Measurements from ENCODE around the gene STK11.

STK11 gene

DNA sequence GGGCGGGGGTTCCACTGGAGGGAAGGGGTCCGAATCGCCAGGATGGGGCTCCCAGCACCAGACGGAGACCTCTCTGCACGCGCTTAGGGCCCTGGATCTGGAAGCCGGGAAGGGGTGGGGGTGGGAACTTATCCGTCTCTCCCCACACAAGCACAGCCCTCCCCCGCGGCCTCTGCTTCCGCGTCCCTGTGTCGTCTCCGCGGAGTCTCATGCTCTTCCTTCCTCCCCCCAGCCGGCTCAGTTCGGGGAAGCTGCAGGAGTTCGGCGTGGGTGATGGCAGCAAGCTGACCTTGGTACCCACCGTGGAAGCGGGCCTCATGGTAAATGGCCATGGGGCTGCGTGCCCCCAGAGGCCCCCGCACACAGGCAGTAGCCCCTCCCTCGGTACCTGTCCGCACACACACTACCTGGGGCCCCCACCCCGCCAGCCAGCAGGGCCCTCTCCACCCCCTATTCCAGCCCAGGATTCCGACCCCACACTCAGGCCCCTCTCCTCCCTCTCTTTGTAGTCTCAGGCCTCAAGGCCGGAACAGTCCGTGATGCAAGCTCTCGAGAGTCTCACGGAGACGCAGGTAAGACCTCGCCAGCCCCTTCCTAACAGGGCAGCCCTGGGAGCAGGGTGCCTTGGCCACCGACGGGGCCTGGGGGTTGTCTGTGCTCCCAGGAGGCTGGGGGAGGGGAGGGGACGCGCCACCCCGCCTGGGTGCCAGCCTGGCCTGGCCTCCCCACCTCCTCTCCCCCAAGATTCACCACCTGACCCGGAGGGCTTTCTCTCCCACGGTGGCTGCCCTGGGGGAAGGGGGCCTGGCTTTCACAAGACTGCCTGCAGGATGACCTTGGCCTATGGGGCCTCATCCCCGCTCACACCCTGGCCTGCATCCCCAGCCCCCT lies 46.0 kb downstream of the STK11 start:
- peak; percentile 85 for DNase-seq

DNA sequence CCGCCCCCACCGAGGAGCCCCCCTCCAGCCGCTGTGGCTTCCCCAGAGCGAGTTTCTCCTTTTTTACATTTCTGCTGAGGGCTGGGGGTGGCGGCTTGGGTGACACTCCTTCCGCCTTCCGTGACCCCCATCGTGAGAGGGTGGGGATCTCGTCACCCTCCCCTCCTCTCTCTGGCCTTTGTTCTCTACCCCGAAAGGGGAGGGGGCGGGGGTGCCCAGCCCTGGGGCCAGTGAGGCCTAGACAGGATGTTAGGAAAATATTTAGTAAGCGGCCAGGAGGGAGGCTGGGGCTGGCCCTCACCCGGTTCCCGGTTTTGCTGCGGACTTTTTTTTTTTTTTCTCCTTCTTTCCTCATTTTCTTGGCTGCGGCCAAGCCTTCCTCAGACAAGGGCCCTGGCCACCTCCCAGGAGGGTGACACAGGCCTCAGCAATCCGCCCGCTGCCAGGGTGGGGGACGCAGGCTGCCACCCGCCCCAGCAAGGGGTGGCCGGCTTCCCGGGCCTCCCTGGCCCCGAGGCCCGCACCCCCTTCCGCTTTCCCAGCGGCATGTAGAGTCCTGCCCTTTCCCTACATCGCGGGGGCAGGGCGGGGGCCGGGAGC lies 46.7 kb downstream of the STK11 start:
- peak; percentile 98 for DNase-seq

DNA sequence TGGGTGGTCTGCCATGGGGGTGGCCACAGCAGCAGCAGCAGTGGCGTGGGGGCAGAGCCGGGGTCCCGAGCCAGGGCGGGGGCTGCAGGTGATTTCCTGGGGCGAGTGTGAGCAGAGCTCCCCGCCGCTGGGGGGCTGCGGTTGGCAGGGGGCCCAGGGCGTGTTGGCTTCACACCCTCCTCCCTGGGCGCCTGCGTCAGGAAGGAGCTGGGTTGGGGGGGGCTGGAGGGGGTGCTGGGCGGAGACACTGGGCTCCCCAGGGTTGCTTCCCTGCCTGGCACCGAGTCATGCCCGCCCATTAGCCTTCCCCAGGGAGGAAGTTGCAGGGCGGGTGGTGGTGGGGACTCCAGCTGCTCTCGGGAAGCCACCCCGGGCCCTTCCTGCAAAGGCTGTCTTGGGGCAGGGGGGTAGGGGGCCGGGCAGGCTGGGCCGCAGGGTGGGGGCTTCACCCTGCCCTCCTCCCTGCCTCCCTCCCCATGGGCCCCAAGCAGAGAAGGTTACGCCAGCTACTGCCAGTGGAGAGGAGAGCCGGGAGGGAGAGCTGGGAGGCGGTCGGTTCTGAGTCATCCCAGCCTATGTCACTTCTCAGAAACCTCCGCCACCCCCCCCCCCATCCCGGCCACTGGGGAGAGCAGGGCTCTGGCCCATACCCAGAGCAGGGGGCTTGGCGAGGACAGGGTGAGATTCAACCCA lies 47.4 kb downstream of the STK11 start:
- peak; percentile 99 for DNase-seq

DNA sequence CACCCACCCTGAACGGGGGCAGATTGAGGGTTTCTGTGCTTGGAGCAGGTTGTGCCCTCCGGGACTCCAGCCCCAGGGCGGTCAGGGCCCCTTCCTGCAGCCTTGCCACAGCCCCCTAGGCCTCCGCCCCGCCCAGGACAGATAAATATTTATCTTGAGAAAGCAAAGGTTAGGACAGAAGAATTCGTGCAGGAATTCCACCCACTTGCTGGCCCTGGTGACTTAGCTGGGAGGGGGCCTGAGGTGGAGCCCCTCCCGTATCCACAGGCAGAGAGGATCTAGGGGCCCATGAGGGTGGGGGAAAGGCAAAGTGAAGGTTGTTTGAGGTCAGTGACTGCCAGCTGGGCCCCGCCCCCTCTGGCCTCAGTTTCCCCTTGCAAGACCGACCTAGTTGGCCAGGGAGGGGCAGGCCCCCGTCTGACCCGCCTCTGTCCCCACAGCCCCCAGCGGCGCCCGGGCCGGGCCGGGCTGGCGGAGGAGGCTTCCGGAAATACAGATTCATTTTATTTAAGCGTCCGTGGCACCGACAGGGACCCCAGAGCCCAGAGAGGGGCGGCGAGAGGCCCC lies 48.0 kb downstream of the STK11 start:
- DNase-seq = no peak

DNA sequence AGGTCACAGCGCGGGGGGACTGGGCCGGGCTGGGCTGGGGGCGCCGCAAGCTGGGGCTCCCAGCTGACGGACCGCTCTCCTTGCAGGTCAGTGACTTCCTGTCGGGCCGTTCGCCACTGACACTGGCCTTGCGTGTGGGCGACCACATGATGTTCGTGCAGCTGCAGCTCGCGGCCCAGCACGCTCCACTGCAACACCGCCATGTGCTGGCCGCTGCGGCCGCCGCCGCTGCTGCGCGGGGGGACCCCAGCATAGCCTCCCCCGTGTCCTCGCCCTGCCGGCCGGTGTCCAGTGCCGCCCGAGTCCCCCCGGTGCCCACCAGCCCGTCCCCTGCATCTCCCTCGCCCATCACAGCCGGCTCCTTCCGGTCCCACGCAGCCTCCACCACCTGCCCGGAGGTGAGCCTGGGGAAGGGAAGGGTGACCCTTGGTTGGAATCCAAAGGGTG lies 48.5 kb downstream of the STK11 start:
- DNase-seq = no peak

DNA sequence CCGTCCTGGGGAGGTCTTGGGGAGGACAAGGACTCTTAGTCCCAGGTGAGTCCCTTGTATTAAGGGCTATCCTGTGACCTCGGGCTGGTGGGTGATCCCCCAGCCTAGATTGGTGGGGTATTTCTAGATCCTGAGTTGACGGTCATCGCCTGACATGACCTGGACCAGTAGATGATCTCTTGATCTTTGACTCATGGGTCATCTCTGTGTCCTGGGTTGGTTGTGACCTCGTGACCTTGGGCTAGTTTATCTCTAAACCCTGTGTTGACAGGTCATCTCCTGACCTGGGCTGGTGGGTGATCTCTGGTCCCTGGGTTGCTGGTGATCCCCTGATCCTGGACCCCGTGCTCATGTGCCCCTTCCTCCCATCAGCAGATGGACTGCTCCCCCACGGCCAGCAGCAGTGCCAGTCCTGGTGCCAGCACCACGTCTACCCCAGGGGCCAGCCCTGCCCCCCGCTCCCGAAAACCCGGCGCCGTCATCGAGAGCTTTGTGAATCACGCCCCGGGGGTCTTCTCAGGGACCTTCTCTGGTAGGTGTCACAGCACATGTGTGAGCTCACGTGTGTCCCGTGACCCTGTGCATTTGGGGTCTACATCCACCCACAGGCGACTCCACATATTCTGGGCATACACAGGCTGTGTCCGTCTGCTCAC lies 49.1 kb downstream of the STK11 start:
- no peak for DNase-seq

DNA sequence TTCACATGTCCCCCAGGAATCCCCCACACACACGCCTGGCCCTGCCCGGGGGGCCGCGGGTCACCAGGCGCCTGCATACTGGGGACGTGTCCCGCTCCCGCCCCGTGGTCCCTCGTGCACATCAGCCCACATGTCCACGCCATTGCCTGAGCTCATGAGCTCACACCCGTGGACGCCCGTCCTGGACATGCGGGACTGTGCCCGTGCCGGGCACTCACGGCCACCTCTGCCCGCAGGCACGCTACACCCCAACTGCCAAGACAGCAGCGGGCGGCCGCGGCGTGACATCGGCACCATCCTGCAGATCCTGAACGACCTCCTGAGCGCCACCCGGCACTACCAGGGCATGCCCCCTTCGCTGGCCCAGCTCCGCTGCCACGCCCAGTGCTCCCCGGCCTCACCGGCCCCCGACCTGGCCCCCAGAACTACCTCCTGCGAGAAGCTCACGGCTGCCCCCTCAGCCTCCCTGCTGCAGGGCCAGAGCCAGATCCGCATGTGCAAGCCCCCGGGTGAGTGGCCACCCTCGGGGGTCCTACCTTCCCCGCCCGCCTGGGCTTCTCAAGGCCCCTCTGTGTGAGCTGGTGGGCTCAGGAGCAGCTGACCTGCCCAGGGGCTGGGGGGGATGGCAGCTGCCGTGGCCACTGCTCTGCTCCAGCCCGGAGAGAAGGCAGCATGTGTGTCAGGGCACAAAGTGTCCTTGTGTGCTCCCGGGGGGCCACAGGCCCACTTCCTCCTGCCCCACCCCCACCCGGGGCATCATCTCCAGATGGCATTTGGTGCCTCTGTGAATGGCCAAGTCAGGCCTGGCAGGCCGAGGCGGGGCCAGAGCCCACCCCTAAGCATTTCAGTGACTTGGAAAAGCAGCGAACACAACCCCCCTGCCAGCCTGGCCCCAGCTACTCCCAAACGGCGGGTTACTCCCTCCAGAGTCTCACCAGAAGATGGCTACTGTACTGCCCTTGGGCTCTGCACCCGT lies 49.9 kb downstream of the STK11 start:
- no peak for DNase-seq

DNA sequence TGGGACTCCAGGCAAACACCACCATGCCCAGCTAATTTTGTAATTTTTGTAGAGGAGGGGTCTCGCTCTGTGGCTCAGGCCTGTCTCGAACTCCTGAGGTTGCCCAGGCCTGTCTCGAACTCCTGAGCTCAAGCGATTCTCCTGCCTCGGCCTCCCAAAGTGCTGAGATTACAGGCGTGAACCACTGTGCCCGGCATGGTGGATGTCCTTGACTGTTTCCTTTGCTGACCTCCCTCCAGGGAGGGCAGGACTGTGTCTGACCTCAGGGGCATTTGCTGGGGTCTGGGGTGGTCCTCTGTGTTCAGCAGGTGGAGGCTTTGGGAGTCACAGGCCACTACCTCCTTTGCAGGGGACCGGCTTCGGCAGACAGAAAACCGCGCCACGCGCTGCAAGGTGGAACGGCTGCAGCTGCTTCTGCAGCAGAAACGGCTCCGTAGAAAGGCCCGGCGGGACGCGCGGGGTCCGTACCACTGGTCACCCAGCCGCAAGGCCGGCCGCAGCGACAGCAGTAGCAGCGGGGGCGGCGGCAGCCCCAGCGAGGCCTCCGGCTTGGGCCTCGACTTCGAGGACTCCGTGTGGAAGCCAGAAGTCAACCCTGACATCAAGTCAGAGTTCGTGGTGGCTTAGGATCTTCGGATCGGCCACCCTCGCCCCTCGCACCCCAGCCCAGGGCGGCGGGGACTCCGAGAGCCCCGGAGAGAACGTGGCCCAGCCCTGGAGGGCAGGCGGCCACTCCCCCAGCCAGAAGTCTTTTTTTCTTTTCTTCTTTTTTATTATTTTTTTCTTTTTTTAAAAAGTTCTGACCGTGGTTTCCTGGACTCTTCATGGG lies 51.3 kb downstream of the STK11 start:
- no peak for DNase-seq

DNA sequence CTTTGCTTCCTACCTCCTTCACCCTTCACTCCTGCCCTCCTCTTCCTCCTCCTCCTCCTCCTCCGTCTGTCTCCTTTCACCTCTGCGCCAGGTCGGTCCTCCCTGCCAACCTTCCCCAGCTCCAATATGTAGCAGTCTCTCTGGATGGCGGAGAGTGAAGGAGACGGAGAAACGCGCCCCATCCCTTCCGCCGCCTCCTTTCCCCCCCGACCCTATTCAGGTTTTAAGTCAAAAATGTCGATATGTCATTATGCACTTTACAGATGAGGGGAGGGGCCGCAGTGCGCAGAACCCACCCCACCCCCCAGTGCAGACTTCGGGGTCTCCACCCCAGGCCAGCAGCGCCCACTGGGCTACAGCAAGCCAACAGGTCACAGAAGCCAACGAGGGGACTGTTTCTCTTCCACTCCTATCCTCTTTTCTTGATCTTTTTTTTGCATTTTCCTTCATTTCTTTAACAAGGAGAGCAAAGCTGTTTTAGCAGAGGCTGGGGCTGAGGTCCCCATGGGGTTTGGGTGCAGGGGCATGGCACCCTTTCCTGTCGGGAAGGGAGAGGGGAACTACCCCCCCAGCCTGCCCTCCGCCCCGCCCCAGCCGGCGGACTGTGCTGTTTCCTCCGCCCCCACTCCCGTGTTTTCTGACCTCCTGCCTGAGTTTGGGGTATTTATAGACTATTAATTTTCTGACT lies 52.0 kb downstream of the STK11 start:
- no peak for DNase-seq

DNA sequence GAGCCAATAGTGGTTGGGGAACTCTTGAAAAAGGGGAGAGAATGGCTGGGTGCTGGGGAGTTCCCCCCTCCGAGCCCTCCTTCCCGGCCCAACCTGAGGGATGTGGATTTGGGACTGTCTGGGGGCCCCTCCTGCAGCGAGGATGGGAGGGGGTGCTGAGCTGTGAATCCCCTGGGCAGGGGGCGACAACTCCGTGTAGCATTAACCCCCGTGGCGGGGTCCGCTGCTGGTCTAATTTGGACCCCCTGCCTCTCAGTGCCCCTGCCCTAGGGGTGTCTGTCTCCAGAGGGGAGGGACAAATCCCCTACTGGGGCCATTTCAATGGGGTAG lies 52.5 kb downstream of the STK11 start:
- DNase-seq = no peak

DNA sequence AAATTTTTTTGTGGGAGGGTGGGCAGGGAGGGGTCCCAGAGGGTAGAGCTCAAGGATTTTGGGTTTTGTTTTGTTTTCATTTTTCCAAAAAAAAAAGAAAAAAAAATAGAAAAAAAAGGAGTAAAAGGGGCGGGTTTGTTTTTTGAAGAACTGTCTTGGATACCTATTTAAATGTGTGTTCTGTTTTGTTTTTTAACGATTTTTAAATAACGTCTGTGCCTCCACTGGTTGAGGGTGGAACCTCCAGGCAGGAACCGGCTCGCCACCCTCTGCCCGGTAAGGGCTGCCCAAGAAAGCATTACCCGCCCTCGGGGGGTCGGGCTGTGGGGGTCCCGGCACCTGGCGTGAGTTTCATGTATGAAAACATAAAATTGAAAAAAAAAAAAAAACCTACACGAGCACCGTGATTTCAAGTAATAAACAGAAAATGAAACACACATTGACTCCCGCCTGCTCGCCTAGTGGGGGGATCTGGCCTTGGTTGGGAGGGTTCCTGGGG lies 53.2 kb downstream of the STK11 start:
- DNase-seq = no peak

DNA sequence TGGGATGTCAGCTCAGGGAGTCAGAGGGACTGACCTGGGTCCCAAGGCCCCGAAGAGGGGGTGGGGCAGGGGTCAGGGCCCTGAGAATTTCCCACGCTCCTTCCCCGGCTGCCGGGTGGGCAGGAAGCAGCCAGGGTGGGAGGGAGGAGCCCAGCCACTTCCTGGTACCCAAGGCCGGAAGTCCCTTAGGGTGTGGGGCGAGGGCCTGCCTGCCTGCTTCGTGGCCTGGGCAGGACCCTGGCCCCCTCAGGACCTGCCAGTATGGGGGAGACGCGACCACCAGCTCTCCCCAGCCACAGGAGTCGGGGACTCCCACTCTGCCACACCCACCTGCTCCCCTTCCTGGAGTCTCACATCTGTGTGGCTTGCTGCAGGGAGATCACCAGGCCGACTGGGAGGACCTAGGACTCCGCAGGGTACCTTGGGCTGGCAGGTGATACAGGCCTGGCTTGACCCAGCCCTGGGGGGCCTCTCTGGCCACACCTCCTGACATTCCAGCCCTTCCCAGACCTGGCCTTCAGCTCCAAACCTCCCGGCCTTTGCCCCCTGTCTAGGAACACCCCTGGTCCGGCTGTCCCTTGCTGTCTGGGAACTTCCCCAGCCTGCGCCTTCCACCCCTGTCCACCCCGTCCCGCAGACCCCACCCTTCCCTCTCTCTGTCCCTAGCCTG lies 53.8 kb downstream of the STK11 start:
- DNase-seq = peak; percentile 68

DNA sequence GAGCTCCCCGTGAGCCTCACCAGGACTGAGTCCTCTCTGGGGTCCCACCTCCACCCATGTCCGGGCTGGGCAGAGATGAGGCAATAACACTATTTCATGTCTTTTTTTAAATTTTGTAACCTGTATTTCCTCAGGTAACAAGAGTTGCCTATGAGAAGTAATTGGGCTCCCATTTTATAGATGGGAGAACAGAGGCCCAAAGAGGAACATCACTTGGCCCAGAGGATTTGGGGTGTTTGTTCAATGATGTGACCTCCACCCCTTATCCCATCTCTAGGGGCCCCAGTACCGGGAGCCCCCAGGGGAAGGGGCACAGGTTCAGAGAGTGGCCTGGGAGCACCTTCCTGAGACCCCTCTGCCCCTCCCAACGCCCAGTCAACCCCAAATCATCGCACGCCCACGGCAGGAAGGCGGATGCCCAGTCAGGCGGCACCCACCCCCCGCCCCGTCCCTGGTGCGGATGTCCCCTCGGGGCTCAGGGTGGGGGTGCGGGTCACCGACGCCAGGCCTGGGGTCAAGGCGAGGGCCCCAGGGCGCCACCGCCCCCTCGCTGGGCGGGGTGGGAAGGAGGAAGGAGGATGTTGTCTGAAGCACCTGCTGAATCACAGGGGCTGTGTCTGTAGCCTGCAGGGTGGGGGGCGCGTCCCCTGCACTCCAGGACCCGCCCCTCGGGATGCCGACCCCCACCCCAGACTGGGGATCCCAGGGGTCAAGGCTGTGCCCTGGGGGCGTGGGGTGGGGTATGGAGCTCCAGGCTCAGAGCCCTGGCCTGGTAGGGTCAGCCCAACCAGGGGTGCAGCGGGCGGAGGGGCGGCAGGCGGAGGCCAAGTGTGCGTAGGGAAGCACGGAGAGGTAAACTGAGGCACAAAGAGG lies 54.5 kb downstream of the STK11 start:
- peak; percentile 32 for DNase-seq

DNA sequence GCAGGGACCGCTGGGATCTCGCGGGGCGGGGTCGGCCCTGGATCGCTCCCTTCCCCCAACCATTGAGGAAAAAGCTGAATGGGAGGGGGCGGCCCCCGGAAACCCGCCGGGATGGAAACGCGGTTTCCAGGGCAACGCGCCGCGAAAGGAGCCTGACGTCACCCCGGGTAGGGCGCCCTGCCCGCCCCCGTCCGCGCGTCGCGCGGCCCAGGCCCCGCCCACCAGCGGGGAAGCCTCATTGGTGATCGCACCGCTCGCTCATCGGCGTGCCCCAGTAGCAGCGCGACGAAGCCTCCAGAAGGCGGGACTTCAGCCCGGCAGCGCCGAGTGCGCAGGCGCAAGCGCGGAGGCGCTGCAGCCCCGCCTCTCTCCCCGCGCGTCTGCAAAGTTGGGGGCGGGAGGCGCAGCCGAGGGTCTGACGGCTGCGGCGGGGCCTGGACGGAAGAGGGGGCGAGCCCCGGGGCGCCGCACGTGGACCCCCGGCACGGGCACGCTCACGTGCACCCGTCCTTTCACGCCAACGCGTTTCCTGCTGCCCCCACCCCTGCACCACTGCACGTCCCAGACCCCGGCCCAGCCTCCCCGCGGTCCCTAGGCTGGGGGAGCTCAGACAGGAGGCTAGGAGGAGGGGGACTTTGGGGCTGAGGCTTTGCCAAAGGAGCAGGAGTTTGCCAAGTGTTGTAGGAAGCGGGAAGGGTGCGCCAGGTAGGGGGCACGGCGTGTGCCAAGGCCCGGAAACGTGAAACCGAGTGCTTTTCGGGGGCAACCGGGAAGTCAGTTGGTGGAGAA lies 55.4 kb downstream of the STK11 start:
- peak; percentile 97 for DNase-seq

DNA sequence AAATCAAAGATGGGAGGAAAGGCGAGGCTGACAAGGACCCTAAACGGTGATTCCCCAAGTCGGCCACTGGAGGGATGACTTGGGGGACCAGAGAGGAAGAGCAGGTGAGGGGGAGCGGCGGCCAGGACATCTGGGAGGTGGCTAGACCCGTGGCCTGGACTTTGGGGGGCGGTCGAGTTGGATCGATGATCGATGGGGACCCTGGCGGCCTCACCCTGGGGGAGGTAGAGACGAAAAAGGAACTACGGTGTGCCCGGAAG lies 55.9 kb downstream of the STK11 start:
- no peak for DNase-seq

DNA sequence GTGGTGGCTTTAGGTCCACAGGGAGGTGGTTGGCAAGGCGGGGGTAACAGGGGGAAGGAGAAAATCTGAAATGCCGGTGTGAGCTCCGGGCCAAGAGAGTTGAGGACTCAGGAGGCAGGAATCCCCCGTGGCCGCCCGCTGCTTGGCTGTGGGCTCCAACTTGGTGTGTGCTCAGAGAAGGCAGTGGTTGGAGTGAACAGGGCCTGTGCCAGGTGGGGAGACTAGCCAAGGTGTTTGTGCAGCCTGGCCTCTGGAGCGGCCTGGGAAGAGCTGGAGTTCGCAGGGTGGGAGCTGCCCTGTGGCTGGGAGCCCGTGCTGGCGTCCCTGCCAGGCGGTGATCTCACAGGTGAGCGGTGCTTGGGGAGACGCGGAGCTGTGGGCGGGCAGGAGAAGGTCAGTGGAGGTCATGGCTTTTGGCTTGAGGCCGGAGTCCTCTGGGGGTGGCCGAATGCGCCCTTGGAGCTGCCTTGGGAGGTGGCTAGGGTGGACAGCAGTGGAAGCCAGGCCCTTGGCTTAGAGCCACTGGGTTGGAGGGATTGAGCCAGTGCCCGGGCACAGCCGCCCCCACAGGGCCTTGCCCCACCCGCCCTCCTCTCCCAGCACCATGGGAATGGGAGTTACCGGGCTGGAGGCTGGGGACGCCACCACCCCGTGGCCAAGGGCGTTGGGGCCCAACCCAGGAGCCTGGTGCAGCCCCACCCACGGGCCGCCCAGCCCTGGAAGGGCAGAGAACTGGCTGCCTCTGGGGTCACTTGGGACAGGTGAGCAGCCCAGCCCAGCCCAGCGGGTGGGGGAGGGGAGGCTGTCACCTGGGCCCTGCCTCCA lies 56.4 kb downstream of the STK11 start:
- peak; percentile 34 for DNase-seq

DNA sequence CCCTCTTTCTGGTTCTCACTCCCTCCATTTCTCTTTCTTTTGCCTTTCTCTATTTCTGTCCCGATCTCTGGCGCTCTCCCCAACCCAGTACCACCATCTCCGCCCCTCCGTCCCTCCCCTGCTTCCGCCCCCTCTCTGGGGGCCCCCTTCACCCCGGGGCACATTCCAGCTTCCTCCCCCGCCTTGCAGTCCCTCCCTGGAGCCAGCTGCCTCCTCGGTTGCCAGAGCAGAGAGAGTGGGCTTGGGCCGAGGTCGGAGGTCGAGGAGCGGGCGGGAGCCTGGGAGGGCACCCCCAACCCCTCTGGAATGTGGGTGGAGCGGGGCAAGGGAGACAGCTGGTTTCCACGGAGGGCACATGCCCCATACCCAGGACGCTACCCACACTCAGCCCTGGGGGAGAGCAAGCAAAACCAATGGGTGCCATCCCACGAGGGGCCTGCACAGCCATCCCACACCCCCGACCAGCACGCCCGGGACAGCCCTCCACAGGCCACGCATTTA lies 57.1 kb downstream of the STK11 start:
- DNase-seq = peak; percentile 44

All from fibroblast of skin of right biceps (primary cell).